Erythroblast (primary cell): ENCODE measurements around the gene AKAP13.
A peak's percentile ranks its signal among the peaks of the same experiment; 100 is the strongest.
"Not testable (repeated sequence)": the region's sequence is repeated elsewhere in the genome, so short reads cannot be mapped to it uniquely, and the experiment has no call there.

Source experiments
- DNase-seq, 2 experiments: peaks; one replicate each; lab custom pipeline; 2025; lab: John Stamatoyannopoulos, UW
- GATA1 ChIP-seq: IDR thresholded peaks from 2 replicates; pipeline ENCODE4 v1.6.1; 2011; ENCODE audit warnings: low read depth, mild to moderate bottlenecking, control low read depth, low read length, moderate library complexity
- POLR2A ChIP-seq: IDR thresholded peaks from 2 replicates; pipeline ENCODE4 v1.6.1; 2011; ENCODE audit warnings: mild to moderate bottlenecking, low read length

Gene AKAP13

DNA sequence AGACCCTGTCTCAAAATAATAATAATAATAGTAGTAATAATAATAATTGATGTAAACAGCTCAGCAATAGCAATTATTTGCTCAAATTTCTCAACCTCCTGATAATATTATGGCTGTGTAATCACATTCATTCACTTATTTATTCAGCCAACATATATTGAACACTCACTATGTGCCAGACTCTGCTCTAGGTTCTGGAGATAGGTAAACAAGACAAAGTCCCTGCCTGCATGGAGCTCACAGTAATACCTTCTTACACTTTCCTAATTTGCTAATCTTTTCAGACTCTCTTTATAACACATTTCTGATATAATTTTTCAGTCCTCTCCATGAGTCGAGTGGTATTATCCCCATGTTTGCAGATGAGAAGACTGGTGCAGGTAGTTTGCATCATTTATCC, 276.7 kb downstream of the AKAP13 start:
- DNase-seq = no peak

GRCh38 chr15:85658816-85659215, 278.4 kb downstream of the AKAP13 start:
- no peak for TF ChIP-seq GATA1
- no peak for TF ChIP-seq POLR2A
- DNase-seq = no peak

More for the DNA sequence above, 276.7 kb downstream of the AKAP13 start:
- TF ChIP-seq POLR2A (no peak), GATA1 (no peak)

- TF ChIP-seq POLR2A = no peak
- no peak for TF ChIP-seq GATA1
- no peak for DNase-seq
These were observed 281.5 kb downstream of the AKAP13 start for GRCh38 chr15:85661859-85662258.

- not testable (repeated sequence) for DNase-seq
These were observed 285.3 kb downstream of the AKAP13 start for GRCh38 chr15:85665677-85666076.

- DNase-seq = peak; percentile 11 to 22
- TF ChIP-seq GATA1 = no peak
- no peak for TF ChIP-seq POLR2A
These were observed 287.4 kb downstream of the AKAP13 start for GRCh38 chr15:85667491-85668424.

- no peak for TF ChIP-seq POLR2A
- no peak for TF ChIP-seq GATA1
- DNase-seq = no peak
These were observed 290.8 kb downstream of the AKAP13 start for GRCh38 chr15:85671156-85671555.

DNA sequence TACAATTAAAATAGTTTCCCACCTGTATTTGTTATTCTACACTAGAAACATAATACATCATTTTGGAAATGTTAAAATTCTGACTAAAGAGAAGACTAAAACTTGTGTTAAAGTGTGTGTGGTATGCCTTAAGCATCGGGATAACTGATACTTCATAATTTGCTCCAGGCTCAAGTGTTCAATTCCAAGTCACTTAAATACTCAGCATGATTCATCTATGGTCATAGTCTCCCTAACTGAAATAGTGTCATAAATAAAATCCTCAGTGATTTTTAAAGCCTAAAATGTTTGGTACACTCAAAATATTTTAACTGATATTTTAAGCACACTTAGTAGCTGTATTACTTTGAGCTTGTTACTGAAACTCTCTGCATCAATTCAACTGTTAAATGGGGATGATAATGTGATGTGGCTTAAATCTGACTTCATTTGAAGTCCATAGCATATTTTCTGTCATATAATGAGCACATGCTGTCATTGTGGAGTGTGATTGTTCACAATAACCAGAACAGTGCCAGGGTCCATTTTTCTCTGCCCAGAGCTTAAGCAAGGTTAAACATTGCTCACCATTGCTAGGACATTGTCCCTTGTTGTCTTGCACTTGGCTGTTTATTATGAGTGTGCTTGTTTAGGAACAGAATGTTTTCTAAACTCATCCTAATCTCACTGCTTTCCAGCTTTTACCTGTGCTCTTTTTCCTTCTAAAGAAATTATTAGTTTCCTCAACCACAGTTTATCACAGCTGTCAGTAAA, 292.1 kb downstream of the AKAP13 start:
- DNase-seq = no peak
- TF ChIP-seq POLR2A (no peak), GATA1 (no peak)

GRCh38 chr15:85673326-85673725, 292.9 kb downstream of the AKAP13 start:
- DNase-seq = no peak
- TF ChIP-seq POLR2A = no peak
- TF ChIP-seq GATA1 = no peak

DNA sequence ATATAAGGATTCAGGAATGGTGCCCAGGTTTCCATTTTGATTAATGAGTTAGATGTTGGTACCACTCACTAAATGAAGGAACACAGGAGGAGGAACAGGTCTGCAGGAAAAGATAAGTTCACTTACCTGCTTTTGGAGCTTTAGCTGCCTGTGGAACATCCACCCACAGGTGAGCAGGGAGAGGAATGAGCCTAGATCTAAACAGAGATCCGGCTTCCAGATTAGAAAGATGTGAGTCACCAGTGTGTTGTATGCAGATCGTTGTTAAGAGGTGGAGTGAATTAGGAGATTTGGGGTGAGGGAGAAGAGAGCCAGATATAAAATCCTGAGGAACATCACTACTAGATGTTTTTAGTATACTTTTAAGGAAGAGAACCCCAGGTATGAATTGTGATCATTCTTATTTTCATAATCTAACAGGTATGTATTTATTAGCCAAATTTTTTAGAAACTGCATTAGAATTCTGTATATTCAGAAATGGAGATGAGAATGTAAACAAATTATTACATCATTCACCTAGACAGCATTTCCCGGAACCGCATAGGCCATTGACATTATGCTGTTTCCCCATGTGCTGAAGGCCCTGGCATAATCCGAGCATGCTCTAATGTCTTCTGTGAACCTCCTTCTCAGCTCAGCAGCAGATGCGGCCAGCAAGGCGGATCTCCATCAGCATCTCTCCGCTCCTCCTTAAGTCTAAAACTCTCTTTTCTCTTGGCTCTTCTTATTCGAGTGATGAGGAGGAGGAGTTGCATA, 296.1 kb downstream of the AKAP13 start:
- no peak for TF ChIP-seq POLR2A
- no peak for TF ChIP-seq GATA1
- no peak for DNase-seq

GRCh38 chr15:85679231-85679630, 298.8 kb downstream of the AKAP13 start:
- TF ChIP-seq GATA1 (no peak), POLR2A (no peak)
- DNase-seq = no peak

DNA sequence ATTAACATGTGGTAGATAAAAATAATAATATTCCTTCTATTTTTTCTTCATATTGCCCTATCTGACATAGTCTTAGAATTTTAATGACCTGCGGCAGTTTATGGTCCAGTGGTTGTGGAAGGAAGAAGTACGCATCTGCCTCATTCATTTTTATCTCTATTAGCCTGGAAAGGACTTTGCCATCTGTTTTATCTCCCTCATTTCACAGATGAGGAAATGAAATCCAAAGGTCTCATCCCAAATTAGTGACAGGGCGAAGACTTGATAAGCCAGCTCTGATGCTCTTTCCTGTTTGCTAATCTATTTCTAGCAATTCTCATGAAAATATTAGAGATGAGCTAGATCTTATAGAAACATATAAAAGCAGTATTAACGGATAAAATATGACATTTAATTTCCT, 301.0 kb downstream of the AKAP13 start:
- DNase-seq = no peak
- TF ChIP-seq POLR2A (no peak), GATA1 (no peak)

GRCh38 chr15:85684174-85684710, 303.8 kb downstream of the AKAP13 start:
- TF ChIP-seq GATA1 (no peak), POLR2A (no peak)

DNA sequence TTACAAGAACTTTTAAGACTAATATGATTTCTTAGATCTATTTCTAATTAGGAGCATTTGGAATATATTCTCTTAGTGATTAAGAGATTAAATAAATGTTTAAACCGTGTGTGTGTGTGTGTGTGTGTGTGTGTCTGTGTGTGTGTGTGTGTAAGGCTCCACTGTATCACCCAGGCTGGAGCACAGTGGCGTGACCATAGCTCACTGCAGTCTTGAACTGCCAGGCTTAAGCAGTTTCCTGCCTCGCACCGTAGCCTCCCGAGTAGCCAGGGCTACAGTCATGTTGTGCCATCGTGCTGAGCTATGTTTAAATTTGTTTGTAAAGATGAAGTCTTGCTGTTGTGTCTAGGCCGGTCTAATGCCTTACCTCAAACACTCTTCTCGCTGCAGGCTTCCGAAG, 305.0 kb downstream of the AKAP13 start:
- no peak for DNase-seq
- TF ChIP-seq GATA1 (no peak), POLR2A (no peak)

More at GRCh38 chr15:85684174-85684710, 303.8 kb downstream of the AKAP13 start:
- no peak for DNase-seq

- no peak for DNase-seq
- TF ChIP-seq POLR2A = no peak
- no peak for TF ChIP-seq GATA1
These were observed 306.9 kb downstream of the AKAP13 start for GRCh38 chr15:85687329-85687728.
